COLO668 (cell line): ENCODE data around the gene PAGE2.
"Not testable (repeated sequence)": the region's sequence is repeated elsewhere in the genome, so short reads cannot be mapped to it uniquely, and the experiment has no call there.

Experiments
- DNase-seq: peaks from one replicate; lab custom pipeline; 2025; ENCODE audit not compliant: unreplicated experiment; lab: John Stamatoyannopoulos, UW

PAGE2 gene

DNA sequence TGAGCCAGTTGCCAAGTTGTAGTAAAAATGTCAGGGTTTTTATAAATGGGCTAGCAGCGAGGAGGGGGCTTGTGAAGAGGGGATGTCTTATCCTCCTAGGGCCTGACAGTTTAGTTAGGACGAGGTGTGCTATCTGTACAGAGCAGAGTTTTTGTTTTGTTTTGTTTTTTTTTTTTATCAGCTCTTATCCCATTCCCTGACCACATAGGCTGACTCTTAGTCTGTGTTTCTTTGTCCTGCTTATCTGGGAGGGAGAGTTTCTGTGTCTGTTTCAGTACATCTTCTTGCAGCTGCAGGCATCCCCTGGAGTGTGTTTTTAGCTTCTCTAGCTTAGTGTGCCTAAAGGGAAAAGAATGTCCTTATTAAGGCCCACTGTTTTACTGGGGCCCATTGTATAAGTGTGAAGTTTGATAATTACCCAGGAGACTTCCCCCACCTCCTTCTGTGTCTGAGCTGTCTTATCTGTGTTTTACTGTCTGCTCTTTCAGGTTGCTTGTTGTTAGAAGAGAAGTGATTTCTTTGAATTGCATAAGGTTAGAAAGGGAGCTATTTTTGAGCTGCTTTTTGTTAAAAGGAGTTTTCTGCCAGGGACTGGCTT is 32.0 kb downstream of the PAGE2 start:
- no peak for DNase-seq

- DNase-seq, result no peak
These were observed 35.1 kb downstream of the PAGE2 start for GRCh38 chrX:55123900-55124299.

DNA sequence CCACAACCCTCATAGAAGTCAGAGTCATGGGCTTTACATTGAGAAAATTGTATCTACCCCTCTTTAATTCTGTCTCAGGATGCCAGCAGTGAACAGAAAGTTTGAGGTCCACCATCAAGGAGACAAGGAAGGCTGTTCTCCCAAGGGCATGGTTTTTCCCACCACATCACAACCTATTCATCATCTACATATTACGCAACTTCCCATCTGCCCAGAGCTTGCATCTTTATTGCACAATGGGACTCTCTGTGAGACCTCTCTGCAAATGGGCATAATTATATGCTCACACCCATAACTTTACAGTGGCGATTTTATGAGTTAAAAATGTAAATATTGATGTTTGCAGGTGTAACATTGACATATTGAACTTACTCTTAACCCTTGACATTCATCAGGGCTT is 38.9 kb downstream of the PAGE2 start:
- no peak for DNase-seq

DNA sequence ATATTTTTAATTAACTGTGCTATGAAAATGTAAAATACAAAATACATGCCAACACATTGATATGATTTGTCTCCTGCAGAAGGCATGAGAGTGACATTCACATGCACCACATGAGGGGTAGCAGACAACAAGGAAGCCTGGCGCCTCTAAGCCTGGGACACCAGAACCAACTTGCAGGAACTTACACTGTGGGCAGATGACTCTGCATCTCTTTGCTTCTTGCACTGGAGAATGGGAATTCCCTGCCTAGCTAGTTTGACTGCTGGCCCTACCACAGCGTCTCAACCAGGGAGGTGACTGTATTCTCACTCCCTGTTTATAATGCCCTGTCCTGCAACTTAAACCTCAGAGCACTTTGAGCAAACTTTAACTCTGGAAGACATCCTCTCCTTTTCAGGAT is 40.5 kb downstream of the PAGE2 start:
- no peak for DNase-seq

GRCh38 chrX:55130481-55130880 is 41.7 kb downstream of the PAGE2 start:
- no peak for DNase-seq

DNA sequence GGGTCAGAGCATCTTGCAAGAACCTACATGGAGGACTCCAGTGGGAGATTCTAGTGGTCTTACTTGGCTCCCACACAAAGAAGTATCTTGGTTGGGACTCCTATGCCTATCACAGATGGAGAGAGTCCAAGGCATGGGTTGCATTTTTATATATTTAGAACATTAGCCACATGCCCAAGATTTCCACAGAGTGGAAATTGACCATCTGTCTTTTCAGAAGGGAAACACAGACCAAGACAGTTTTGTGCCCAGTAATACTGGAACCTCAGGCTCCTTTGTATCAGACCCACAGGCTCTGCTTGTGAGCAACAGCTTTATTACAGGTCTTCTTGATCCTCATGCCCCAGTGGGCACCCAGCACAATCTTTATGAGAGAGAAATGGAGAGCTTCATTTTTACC is 43.6 kb downstream of the PAGE2 start:
- no peak for DNase-seq

DNA sequence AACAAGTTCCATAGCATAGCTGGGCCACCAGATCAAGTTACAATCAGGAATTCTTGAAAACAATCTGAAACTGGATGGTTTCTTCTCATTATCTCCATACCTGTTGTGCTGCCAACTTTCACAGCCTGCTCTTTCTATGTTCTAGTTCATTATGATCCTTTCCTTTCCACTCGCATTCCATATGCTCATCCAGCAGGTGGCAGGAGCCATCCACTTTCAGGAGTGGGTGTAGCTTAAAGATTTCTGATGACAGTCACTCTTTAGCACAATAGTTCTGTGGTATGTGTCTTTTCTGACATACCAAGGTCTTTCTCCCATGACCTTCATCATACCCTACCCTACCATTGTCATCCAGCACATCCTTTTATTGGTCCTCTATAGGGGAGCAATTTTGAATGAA is 46.4 kb downstream of the PAGE2 start:
- DNase-seq, result peak; percentile 28

GRCh38 chrX:55140800-55141199 is 52.0 kb downstream of the PAGE2 start:
- not testable (repeated sequence) for DNase-seq
